HG02943 (cell line): ENCODE measurements around the gene ANKRD17.
"Not testable (repeated sequence)": the region's sequence is repeated elsewhere in the genome, so short reads cannot be mapped to it uniquely, and the experiment has no call there.

Experiments
- ATAC-seq: cut with Tn5 transposase; IDR thresholded peaks from one replicate; pipeline ENCODE4 v1.9.1; 2021; ENCODE audit warnings: mild to moderate bottlenecking, low read depth, moderate library complexity; ENCODE audit not compliant: unreplicated experiment

Gene ANKRD17, protein sequence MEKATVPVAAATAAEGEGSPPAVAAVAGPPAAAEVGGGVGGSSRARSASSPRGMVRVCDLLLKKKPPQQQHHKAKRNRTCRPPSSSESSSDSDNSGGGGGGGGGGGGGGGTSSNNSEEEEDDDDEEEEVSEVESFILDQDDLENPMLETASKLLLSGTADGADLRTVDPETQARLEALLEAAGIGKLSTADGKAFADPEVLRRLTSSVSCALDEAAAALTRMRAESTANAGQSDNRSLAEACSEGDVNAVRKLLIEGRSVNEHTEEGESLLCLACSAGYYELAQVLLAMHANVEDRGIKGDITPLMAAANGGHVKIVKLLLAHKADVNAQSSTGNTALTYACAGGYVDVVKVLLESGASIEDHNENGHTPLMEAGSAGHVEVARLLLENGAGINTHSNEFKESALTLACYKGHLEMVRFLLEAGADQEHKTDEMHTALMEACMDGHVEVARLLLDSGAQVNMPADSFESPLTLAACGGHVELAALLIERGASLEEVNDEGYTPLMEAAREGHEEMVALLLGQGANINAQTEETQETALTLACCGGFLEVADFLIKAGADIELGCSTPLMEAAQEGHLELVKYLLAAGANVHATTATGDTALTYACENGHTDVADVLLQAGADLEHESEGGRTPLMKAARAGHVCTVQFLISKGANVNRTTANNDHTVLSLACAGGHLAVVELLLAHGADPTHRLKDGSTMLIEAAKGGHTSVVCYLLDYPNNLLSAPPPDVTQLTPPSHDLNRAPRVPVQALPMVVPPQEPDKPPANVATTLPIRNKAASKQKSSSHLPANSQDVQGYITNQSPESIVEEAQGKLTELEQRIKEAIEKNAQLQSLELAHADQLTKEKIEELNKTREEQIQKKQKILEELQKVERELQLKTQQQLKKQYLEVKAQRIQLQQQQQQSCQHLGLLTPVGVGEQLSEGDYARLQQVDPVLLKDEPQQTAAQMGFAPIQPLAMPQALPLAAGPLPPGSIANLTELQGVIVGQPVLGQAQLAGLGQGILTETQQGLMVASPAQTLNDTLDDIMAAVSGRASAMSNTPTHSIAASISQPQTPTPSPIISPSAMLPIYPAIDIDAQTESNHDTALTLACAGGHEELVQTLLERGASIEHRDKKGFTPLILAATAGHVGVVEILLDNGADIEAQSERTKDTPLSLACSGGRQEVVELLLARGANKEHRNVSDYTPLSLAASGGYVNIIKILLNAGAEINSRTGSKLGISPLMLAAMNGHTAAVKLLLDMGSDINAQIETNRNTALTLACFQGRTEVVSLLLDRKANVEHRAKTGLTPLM (N-terminal part only)

DNA sequence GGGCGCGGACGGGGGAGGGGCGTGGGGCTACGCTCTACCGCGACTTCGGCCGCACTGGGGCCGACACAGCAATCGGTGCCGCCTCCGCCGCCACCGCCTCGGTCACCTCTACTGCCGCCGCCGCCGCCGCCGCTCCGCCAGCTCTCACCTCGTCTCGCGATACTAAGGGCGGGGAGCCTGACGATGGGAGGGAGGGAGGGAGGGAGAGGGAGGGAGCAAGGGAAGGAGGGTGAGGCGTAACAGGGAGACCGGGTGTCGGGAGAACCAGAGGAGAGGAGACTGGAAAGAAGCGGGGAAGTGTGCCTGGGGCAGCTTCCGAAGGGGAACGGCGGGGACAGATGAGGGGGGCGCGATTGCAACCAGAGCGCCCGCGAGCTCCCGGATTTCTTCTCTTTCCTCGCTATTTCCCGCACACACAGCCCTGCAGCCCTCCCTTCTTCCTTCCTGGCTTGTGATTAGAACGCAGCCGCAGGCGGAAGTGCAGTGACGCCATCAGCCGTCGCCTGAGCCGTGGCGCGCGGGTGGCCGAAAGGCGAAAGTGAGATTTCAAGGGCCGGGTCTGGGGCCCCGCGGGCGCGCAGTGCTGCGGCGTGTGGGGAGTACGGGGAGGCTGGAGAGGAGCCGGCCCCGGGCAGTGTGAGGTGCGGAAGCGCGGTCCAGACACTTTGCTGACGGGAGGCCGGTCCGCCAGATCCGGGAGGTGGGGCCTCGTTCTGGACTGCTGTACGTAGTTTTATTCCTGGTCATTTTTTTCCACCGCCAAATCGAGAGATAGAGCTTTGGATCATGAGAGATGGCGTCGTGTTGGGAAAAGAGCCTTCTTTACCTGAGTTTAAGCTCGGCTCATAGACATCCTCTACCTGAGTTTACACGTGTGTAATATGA is at the start of gene ANKRD17:
Gene ANKRD17 (minus strand): TSS at position 113 of the 885 bp plus-strand sequence. CDS start 130 bp downstream, outside the sequence.
- peak; percentile 78 for ATAC-seq

DNA sequence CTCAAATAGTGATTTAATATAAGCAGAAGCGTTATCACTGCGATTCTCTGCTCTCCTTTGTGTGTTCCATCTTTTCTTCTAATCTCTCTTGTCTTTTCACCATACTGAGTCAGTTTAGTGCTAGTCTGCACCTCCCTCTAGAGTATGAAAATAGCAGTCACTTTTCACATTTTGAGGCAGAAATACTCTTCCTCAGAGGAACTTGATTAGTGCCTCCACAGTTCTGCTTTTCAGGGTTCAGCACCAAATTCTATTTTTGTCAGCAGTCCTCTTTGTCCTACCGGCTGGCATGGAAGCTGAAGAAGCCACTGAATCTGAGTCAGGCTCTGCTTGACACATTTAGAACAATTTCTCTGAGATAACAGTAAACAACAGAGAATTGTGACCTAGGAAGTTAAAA is 49.7 kb upstream of the ANKRD17 start:
- no peak for ATAC-seq

- no peak for ATAC-seq
Measured at GRCh38 chr4:73303711-73304110, 45.1 kb upstream of the ANKRD17 start.

- ATAC-seq = no peak
Measured at GRCh38 chr4:73299548-73300280, 41.1 kb upstream of the ANKRD17 start.

DNA sequence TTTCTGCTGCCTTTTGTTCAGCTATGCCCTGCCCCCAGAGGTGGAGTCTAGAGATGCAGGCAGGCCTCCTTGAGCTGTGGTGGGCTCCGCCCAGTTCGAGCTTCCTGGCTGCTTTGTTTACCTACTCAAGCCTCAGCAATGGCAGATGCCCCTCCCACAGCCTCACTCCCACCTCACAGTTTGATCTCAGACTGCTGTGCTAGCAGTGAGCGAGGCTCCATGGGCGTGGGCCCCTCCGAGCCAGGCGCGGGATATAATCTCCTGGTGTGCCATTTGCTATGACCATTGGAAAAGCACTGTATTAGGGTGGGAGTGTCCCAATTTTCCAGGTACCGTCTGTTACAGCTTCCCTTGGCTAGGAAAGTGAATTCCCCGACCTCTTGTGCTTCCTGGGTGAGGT is 34.1 kb upstream of the ANKRD17 start:
- ATAC-seq = not testable (repeated sequence)

DNA sequence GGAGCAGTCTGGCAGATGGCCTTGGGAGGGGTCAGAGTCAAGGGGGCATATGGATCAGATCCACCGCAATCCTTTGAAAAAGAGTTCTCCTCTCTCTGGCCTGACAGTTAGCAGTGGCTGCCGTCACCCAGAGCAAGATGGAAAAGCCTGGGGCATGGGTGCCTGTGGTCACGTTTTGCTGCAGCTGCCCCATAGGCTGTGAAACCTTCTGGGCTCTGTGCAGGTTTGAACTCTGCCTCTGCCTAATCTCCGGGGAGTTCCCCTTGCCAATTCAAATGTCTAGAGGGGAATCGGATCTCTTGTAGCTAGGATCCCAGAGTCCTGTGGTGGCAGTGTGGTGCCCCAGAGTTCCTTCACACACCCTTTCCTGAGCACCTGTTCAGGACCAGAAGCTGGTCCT is 23.4 kb upstream of the ANKRD17 start:
- ATAC-seq = no peak

- ATAC-seq = no peak
Measured at GRCh38 chr4:73281396-73281795, 22.8 kb upstream of the ANKRD17 start.

- ATAC-seq = no peak
Measured at GRCh38 chr4:73277201-73277600, 18.6 kb upstream of the ANKRD17 start.

DNA sequence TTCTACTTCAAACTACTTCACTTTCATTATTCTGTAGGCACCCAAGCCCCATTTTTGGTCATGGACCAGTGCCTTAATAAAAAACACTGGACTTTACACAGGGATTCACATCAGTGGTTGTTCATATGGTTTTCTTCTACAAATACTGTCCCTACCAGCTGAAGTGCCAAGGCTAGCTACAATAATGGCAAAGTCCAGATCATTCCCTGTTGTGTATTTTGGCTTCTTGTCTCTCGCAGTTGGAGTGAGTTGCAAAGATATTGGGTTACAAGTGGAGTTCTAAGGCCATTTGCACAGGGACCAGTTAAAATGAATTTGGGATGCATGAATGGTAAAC is 16.7 kb upstream of the ANKRD17 start:
- ATAC-seq = no peak

- no peak for ATAC-seq
Measured at GRCh38 chr4:73272816-73273215, 14.2 kb upstream of the ANKRD17 start.

DNA sequence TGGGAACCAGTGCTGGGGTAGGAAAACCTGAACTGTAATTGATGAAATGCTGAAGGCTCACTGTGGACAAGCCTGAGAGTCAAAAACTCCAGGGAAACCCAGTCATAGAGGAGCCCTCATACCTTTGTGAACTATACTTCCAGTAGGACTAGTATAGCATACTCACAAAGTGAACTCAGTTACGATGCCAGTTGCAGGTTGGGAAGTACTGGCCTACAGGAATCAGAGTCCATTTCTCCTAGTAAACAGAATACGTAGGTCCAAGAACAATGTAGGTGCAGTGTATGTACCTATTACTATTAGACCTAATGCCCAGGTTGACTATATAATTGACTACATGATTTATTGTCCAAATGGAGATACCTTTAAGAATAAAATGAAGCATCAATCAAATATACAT is 8.5 kb upstream of the ANKRD17 start:
- ATAC-seq = no peak

DNA sequence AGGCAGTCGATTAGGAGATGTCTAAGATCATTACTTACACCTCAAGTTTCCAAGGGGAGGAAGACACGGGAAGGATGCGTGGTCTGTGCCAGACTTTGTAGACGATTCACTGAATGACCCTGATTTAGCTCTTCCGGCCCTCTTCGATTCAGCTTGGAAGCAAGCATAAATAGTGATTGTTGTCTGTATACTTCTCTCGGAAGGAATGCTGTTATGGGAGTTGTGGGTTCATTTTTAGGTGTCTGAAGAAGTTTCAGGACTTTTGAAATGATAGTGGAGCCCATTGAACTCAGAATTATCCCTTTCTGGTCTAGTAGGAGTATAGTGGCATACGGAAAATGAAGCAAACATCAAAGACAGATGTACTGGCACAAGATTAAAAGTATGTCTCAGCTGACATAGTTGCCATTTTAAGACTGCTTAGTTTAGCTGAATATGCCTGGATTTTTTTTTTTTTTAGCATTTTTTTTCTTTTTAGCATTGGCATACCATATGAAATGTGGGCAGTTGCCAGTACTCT is 1.0 kb upstream of the ANKRD17 start:
- peak; percentile 11 for ATAC-seq

- peak; percentile 30 for ATAC-seq
Measured at GRCh38 chr4:73258436-73258685, 237 bp downstream of the ANKRD17 start.

GRCh38 chr4:73257651-73258435 is 755 bp downstream of the ANKRD17 start:
- ATAC-seq = peak; percentile 7

- no peak for ATAC-seq
Measured at GRCh38 chr4:73257234-73257633, 1.4 kb downstream of the ANKRD17 start.

DNA sequence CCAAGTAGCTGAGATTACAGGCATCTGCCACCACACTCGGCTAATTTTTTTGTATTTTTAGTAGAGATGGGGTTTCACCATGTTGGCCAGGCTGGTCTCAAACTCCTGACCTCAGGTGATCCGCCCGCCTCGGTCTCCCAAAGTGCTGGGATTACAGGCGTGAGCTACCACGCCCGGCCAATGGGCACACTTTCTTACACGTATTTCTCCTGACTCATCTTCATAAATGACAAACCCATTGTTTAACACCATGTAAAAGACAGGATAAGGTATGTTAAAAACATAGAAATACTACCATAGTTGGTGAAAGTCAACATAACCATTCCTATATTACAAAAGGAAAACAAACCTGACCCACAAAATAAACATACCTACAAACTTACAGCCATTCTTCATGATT is 2.8 kb downstream of the ANKRD17 start:
- not testable (repeated sequence) for ATAC-seq

DNA sequence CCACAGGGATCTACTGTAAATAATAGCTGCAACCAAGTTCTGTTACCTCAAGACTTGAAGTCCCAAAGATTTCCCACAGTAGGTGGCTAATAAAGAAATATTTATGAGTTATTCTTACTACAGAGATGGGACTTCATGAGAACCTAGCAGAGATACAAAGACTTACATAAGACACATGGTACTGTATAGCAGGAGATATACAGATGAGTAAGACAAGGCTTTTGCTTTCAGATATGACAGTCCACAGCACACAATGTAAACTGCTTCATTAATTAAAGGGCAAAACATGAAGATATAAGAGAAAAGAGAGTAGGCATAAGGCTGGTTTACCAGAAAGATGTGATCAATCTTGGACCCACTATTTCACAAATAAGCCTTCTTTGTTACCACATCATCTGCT is 6.6 kb downstream of the ANKRD17 start:
- ATAC-seq = no peak

GRCh38 chr4:73251384-73251783 is 7.2 kb downstream of the ANKRD17 start:
- no peak for ATAC-seq
